A549 (cell line): ENCODE results near the gene WSB2. TPM values are rescaled to one million over a fixed set of nuclear protein-coding genes. Genes with fewer than 3 reads are reported as not detected.

Experiments used
- ATAC-seq, 2 experiments: fragments of 200-7000 bp in 1 of 2; fragments of >200 bp in 1 of 2; cut with Nextera tagmentation in 1 of 2; cut with Tn5 transposase in 1 of 2; 3 replicates each; pipeline versions ENCODE4 v1.8.0 to v1.9.1; 2018 to 2020; ENCODE audit warnings: mild to moderate bottlenecking in 1 of 2, moderate library complexity in 1 of 2
- CTCF ChIA-PET: fragments of 300-600 bp; sonication (Branson Sonifier 250); formaldehyde crosslinking; extraction: SDS; loops from one replicate; lab custom pipeline; 2021; ENCODE audit warnings: antibody characterized with exemption, inconsistent platforms; lab: Yijun Ruan, JAX
- POLR2A ChIA-PET: fragments of 350-600 bp; formaldehyde crosslinking; extraction: SDS; loops from one replicate; lab custom pipeline; 2021; ENCODE audit warnings: antibody characterized with exemption, inconsistent platforms; lab: Yijun Ruan, JAX
- DNase-seq, 2 experiments: peaks; one replicate each; pipeline versions ENCODE4 v3.0.0 to v3.0.0-alpha.2; 2011 to 2016; ENCODE audit warnings: low read depth in 1 of 2, low spot score in 1 of 2
- FAIRE-seq: peaks from 2 replicates; lab custom pipeline; 2011; peaks lifted over from hg19 to GRCh38; lab: Jason Lieb, UNC
- H3K27ac ChIP-seq, 2 experiments: fragments of >200 bp; sonication (Bioruptor Twin); formaldehyde crosslinking; 3 replicates each; pipeline ENCODE4 v1.5.1; 2016 to 2017
- H3K4me1 ChIP-seq: fragments of >200 bp; sonication (Bioruptor Twin); formaldehyde crosslinking; 3 replicates; pipeline ENCODE4 v1.6.1; 2016
- H3K4me2 ChIP-seq: fragments of >200 bp; sonication (Bioruptor Twin); formaldehyde crosslinking; 3 replicates; pipeline ENCODE4 v1.6.1; 2016
- H3K4me3 ChIP-seq: fragments of >200 bp; sonication (Bioruptor Twin); formaldehyde crosslinking; 3 replicates; pipeline ENCODE4 v1.5.1; 2016
- H3K9me3 ChIP-seq: fragments of >200 bp; sonication (Bioruptor Twin); formaldehyde crosslinking; 3 replicates; pipeline ENCODE4 v1.6.1; 2016
- ATOH8 ChIP-seq: fragments of 250-450 bp; sonication (Bioruptor Pico); IDR thresholded peaks from 2 replicates; pipeline ENCODE4 v1.5.0; 2020; ENCODE audit warnings: low read depth, mild to moderate bottlenecking, moderate library complexity
- FOXS1 ChIP-seq: fragments of 250-450 bp; sonication (Bioruptor Pico); IDR thresholded peaks from 2 replicates; pipeline ENCODE4 v1.5.0; 2020; ENCODE audit warnings: mild to moderate bottlenecking, moderate library complexity
- GATA3 ChIP-seq: IDR thresholded peaks from 2 replicates; pipeline ENCODE4 v1.6.1; 2012; ENCODE audit warnings: borderline replicate concordance
- JUN ChIP-seq, 2 experiments: fragments of >200 bp; sonication (Bioruptor Twin); formaldehyde crosslinking; IDR thresholded peaks; 2 replicates in 1 of 2; 3 replicates in 1 of 2; pipeline ENCODE4 v1.6.1; 2016 to 2017
- KDM5A ChIP-seq: fragments of 200-600 bp; sonication (generic); IDR thresholded peaks from 2 replicates; pipeline ENCODE4 v1.6.1; 2016; ENCODE audit warnings: antibody characterized with exemption, mild to moderate bottlenecking
- MAX ChIP-seq: IDR thresholded peaks from 2 replicates; pipeline ENCODE4 v1.6.1; 2012
- NFE2L2 ChIP-seq: fragments of 150-350 bp; conservative IDR thresholded peaks from 2 replicates; pipeline ENCODE4 v1.6.1; 2014; ENCODE audit warnings: low read length
- SMC3 ChIP-seq: fragments of >200 bp; sonication (Bioruptor Twin); formaldehyde crosslinking; IDR thresholded peaks from 3 replicates; pipeline ENCODE4 v1.6.1; 2018; ENCODE audit warnings: inconsistent platforms
- TFCP2L1 ChIP-seq: fragments of 250-450 bp; sonication (Bioruptor Pico); IDR thresholded peaks from 2 replicates; pipeline ENCODE4 v1.5.0; 2021; ENCODE audit warnings: mild to moderate bottlenecking
- ZC3H11A ChIP-seq: fragments of 450-650 bp; IDR thresholded peaks from 2 replicates; pipeline ENCODE4 v1.6.1; 2014; ENCODE audit warnings: antibody characterized with exemption, mild to moderate bottlenecking
- WGBS: methylation state at CpG from one replicate; pipeline ENCODE4 v1.1.6; 2017; ENCODE audit errors: missing lambda C conversion rate; 5-methylcytosine and 5-hydroxymethylcytosine counted together
- polyA plus RNA-seq, 4 experiments: library from polyadenylated mRNA; depleted of rRNA in 3 of 4; stranded (reverse); fragments of >200 nt; fragmentation: RNase III in 1 of 4; extraction: RNeasy Plus Mini Kit Qiagen cat#74134 plus additional on column Dnase treatment in 1 of 4; gene quantifications; 2 replicates in 3 of 4; 3 replicates in 1 of 4; pipeline ENCODE4 v1.2.3, GENCODE V29; 2011 to 2017

Gene WSB2
- polyA plus RNA-seq, 2 of the 4 experiments (the other 2 are of a cell fraction): 40.5 to 93.5 TPM

- DNase-seq (no peak), ATAC-seq (0 out of 6 replicates have a peak, but pooled peaks of 1 of the 2 experiments have one; percentile 14), FAIRE-seq (no peak)
- POLR2A ChIA-PET: interaction anchor here (2.9 kb wide), 1 partner anchor 44 kb away, joined by 13 read pairs; the partner anchor contains the start of gene VSIG10
- H3K4me1 ChIP-seq: peaks cover 67% of the 10 kb centered on the region
- CTCF ChIA-PET: interaction anchor here (0.9 to 1.4 kb wide), 4 partner anchors 8 to 185 kb away, joined by 4 to 5 read pairs (median 4); no protein-coding TSS in a partner anchor
- H3K27ac ChIP-seq: peak overlapping the region; percentile 98 to 100
- H3K4me2 ChIP-seq: peak overlapping the region; percentile 82
- H3K9me3 ChIP-seq: no peaks in the 10 kb centered on the region
- 5% methylated on average over 11 of the region's 11 CpGs for WGBS
- peak overlapping the region; percentile 87 for H3K4me3 ChIP-seq
- TF ChIP-seq ZC3H11A (no peak), MAX (no peak), KDM5A (no peak), JUN (IDR thresholded peaks at IDR 0.05) (no peak), SMC3 (no peak), ATOH8 (no peak)
- TF ChIP-seq, all 56 proteins: peak for 0
Observed at GRCh38 chr12:118059341-118060191, 1.4 kb downstream of the WSB2 start.

GRCh38 chr12:118058881-118059280, 2.1 kb downstream of the WSB2 start:
- H3K4me2 ChIP-seq: peak overlapping the region; percentile 82
- peak overlapping the region; percentile 98 to 100; a peak in 5 of 6 replicates for H3K27ac ChIP-seq
- no peak for TF ChIP-seq FOXS1 (CRISPR knock-in tag)
- WGBS: 86% methylated on average over 8 of the region's 8 CpGs
- 0 out of 3 replicates have a peak overlapping the region, but pooled peaks have one; percentile 87 for H3K4me3 ChIP-seq
- ATAC-seq: no peak
- POLR2A ChIA-PET: no interaction called here
- DNase-seq: no peak
- peaks cover 69% of the 10 kb centered on the region for H3K4me1 ChIP-seq
- no peak for FAIRE-seq
- no peaks in the 10 kb centered on the region for H3K9me3 ChIP-seq
- CTCF ChIA-PET: interaction anchor here (0.7 to 1.4 kb wide), 4 partner anchors 9 to 1911 kb away, joined by 3 to 5 read pairs (median 4); partner anchors contain the start of gene PEBP1

- FAIRE-seq (no peak), ATAC-seq (no peak), DNase-seq (no peak)
- Histone ChIP-seq H3K4me1 (peaks cover 69% of the 10 kb centered on the region), H3K27ac (peak overlapping the region in 1 of 2 experiments; percentile 100; a peak in 2 of 6 replicates), H3K9me3 (no peaks in the 10 kb centered on the region), H3K4me2 (no peak overlapping the region), H3K4me3 (no peak overlapping the region)
- ChIA-PET CTCF (interaction anchor here (0.7 to 5.1 kb wide), 7 partner anchors 10 to 201 kb away, joined by 3 to 23 read pairs (median 4); partner anchors contain the start of gene PEBP1), POLR2A (no interaction called here)
- 94% methylated on average over 7 of the region's 7 CpGs for WGBS
- TF ChIP-seq TFCP2L1 (CRISPR knock-in tag) (no peak), FOXS1 (CRISPR knock-in tag) (no peak)
Observed at GRCh38 chr12:118058227-118058626, 2.8 kb downstream of the WSB2 start.

GRCh38 chr12:118055865-118056773, 4.9 kb downstream of the WSB2 start:
- no peak for FAIRE-seq
- ATAC-seq: peak in 1 of 2 experiments; percentile 14; a peak in 3 of 6 replicates
- DNase-seq: peak in 1 of 2 experiments; percentile 68
- Histone ChIP-seq H3K4me2 (peak overlapping the region; percentile 58), H3K27ac (peak overlapping the region; percentile 46 to 80; a peak in 5 of 6 replicates), H3K4me3 (no peak overlapping the region), H3K4me1 (peaks cover 80% of the 10 kb centered on the region), H3K9me3 (no peaks in the 10 kb centered on the region)
- ChIA-PET CTCF (interaction anchor here (0.6 to 5.1 kb wide), 6 partner anchors 21 to 182 kb away, joined by 3 to 23 read pairs (median 4); no protein-coding TSS in a partner anchor), POLR2A (interaction anchor here (1.3 kb wide), 1 partner anchor 317 kb away, joined by 6 read pairs; the partner anchor contains the start of gene TAOK3)
- TF ChIP-seq GATA3 (peak; percentile 55; the same call in 1 of the 2 replicates), JUN (IDR thresholded peaks at IDR 0.05) (0 out of 5 replicates have a peak, but pooled peaks of 1 of the 2 experiments have one; percentile 22), MAX (0 out of 2 replicates have a peak, but pooled peaks have one; percentile 48), NFE2L2 (no peak)
- 35% methylated on average over 13 of the region's 13 CpGs for WGBS
